NCI-H345 treated with DMSO at 0.1 percent for 48 hours (cell line): ENCODE results near the gene PRIM2.
A peak's percentile ranks its signal among the peaks of the same experiment; 100 is the strongest.
"Not testable (repeated sequence)": the region's sequence is repeated elsewhere in the genome, so short reads cannot be mapped to it uniquely, and the experiment has no call there.

ENCODE experiments used
- DNase-seq: peaks from one replicate; lab custom pipeline; 2025; ENCODE audit not compliant: unreplicated experiment; lab: John Stamatoyannopoulos, UW

Gene PRIM2

DNA sequence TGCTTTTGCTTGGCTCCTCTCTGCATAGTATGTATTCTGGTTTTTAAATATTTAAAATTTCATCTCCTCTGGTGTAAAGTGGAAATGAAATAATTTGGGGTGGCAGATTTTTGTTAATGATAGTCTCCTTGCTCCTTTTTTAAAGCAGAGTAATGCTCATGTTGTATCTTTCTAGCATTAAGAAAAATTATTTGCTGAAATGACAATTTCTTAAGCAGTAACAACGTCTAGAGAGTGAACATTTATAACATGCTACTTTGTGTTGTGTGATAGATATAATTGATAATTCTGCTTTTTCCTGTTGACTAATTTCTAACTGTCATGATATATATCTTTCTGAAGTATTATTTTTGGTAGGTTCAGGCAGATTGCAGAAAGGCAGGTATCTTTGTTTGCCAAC is 127.4 kb downstream of the PRIM2 start:
- DNase-seq: not testable (repeated sequence)

DNA sequence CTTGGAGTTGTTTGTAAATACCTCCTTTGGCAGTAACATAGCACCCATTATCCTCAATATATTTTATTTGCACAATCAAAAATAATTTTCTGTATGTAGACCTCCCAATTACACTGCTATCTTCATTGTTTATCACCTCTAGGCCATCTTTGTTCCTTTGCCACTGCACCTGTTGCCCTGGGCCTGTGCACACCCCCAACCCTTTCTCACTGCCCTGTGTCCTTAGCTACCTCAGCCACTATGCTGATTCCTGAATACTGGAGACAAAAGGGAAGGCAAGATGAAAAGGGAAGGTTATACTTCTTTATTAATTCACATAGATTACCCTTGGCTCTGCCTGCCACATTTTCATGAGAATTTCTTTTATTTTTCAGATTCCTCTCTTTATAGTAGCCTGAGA is 127.9 kb downstream of the PRIM2 start:
- not testable (repeated sequence) for DNase-seq

DNA sequence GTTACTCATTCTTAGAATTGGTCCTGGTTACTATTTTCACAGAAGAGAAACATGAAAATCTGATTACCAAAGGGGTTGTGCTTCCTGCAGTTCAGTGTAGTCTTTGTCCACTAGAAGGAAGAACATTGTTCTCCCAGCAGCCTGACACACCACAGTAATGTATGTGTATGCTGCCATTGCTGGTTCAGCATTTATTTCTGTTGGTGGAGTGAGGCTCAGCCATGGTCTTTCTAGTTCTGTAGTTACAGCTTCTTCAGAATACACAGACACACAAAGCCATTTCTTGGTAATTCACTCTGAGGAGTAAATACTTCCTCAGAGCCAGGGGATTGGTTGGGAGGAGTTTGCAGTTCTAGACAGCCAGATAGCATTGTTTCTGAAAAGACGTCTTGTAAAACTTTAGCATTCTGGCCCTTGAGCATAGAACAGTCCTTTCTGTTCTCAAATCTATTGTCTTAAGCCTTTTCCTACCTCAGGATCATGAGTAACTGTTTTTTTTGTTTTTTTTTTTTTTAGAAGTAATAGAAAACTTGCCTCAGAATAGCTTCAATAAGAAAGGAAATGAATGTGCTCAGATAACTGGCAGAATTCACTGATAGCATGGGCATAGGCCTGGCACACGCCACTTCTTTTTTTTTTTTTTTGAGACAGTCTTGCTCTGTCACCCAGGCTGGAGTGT is 128.5 kb downstream of the PRIM2 start:
- not testable (repeated sequence) for DNase-seq

DNA sequence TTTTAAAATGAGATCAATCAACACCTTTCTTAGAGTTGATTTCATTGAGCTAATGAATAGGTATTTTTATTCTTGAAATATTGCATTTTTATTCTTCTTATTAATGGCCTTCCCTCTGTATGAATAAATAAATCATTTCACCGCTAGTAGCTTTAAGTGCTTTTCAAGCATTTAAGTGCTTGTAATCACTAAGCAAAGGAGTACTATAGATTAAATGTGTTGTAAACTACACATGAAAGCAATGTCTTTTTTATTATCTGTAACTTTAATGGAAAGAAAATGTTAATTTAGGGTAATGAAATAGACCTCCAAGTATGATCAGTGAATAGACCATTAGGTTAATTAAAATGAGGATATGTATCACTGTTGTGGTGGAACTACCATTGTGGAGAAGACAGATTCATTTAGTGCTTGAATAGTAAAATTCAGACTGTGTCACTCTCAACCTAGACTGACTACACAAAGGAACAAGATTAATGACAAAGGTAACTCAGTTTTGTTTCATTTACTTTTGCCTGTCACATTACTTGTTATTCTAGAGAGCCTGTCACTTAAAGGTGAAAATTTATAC is 132.2 kb downstream of the PRIM2 start:
- DNase-seq: not testable (repeated sequence)

DNA sequence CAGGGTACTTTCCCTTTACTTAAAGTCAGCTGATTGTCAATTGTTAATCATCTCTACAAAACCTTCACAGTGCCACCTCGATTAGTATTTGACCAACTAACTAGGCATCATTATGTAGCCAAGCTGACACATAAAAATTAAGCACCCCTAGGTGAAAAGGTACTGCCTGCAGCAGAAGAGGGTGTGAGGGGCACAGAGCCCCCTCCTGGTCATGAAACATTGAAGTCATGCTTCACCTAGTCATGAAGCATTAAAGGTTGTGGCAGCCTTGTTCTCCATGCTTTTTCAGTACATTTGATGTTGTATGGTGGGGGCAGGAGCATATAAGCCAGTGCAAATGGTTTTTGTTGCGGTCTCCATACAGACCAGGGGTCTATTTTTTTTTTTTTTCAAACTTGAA is 142.4 kb downstream of the PRIM2 start:
- not testable (repeated sequence) for DNase-seq

DNA sequence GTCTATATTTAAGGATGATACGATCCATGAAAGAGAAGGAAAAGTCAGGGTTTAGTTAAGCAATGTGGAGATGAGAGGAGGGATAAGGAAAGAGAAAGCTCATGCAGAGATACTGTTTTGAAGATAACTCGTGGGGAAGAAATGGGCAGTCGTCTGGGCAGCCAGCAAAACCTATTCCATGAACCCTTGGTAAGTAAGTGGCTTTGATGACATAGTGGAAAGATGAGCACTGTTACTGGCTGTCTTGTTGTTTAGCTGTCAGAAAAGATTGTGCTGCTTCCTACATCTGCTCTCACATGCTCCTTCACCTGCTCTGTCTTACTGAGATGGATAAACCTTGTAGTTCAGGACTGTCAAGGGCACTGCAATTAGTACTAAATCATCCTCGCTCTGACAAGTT is 143.6 kb downstream of the PRIM2 start:
- DNase-seq: not testable (repeated sequence)

DNA sequence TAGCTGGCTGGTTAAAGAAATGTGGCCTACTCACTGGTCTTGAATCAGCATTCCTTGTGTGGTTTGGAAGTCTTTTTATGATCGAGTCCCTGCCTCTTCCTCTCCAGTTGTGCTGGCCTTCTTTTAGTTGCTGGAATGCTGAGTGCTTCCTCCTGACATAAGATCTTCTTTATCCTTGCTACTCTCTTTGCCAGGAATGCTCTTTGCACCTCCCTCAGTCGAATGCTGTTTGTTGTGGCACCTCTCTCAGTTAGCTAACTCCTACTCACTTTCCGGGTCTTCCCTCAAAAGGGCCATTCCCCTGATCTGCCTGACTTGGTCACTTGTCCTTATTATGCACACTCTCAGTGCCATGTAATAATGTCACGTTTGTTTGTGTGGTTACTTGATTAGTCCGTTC is 146.4 kb downstream of the PRIM2 start:
- not testable (repeated sequence) for DNase-seq

DNA sequence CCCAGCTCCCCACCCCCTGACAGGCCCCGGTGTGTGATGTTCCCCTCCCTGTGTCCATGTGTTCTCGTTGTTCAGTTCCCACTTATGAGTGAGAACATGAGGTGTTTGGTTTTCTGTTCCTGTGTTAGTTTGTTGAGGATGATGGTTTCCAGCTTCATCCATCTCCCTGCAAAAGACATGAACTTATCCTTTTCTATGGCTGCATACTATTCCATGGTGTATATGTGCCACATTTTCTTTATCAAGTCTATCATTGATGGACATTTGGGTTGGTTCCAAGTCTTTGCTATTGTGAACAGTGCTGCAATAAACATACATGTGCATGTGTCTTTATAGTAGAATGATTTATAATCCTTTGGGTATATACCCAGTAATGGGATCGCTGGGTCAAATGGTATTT is 148.5 kb downstream of the PRIM2 start:
- DNase-seq: not testable (repeated sequence)

DNA sequence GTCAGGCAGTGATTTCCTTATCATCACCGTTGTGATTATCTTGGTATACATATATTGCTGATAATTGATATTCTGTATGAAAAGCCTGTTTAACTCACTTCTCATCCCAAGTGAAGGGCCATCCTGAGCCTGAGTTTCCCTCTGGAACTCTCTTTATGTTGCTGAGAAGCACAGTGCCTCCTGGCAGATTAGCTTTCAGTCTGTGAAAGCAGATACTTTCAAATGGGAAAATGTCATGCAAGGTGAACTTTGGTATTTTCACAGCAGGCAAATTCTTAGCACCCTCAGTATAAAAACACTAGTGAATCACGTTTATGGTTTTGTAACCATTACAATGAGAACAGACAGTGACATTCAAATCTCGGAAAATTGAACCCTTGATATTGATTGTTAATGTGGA is 151.6 kb downstream of the PRIM2 start:
- DNase-seq: no peak

DNA sequence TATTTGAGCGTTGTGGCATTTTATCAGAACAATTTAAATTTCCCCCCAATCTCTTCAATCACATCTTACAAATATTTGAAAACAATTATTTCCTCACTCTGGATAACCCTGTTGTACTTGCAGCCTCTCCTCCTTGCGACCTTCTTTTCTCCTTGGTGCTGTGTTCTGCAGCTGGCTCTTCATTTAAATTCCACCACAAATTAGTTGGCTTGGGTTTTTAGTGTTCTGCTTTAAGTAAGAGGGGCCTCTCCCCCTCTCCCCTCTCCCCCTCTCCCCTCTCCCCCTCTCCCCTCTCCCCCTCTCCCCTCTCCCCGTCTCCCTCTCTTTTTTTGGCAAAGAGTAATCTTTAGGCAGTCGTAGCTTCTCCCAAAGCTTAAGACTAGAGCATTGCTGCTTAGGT is 152.7 kb downstream of the PRIM2 start:
- not testable (repeated sequence) for DNase-seq

DNA sequence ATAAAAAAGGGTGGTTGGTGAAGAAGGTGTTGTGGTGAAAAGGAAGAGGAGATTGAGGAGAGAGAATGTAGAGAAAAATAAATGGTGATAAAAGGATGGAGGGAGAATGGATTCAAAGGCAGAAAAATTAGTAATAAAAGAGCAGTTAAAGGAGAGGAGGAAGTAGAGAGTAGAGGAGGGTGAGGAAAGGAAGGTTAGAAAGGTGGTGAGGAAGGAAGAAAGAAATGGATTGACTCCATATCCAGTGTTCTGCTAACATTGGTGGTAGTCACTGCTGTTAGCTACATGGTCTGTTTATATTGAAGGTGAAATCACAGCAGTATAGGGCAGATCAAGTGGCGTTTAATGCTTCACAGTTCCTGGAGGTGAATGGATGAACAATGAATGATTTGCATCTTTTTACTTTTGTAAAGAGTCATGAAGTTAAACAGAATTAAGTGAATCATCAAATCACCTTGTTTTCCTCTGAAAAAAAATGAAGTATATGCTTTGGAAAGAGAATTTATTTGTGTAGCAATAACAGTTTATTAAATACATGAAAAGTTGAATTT is 154.0 kb downstream of the PRIM2 start:
- peak; percentile 1 for DNase-seq

DNA sequence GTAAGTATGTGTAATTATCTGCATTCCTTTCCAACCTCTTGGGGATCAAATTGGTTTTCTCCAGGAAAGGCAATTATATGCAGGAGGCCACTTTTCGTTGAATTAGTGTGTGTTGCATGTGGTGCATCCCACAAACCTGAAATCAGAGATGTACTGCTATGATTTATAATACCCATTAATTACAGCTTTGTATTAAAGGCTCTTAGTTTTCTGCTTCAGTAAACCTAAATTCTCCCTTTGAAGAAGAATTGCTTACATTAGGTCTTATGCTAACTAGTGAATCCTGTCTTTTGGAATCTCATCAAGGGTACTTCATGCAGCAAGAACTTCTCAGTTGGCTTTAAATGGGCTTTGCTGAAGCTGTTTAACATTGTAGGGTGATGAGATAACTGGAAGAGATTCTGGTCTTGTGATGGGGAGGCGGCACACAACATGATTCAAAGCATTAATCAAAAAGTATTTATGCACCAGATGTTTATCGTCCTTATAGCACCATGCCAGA is 155.5 kb downstream of the PRIM2 start:
- DNase-seq: not testable (repeated sequence)

DNA sequence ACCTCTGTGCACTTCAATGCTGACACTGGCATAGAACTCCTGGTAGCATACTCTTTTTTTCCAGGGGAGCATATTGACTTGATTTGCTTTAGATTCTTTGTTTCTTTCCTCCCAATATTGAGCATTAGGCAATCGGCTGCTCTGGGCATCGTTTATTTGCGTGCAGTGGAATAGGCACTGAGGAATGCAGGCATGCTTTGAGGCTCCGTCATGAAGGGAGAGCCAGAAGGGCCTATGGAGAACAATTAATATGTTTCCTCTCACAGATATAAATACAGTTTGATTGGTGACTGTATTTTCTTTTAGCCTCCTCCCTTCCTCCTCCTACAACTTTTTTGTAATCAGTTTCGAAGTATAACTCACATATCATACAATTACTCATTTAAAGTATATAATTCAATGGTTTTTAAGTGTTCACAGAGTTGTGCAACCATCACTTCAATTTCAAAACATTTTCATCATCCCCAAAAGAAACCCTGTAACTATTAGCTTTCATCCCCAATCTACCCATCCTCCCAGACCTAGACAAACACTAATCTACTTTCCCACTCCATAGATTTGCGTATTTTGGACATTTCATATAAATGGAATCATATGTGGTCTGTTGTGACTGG is 157.5 kb downstream of the PRIM2 start:
- DNase-seq: not testable (repeated sequence)

DNA sequence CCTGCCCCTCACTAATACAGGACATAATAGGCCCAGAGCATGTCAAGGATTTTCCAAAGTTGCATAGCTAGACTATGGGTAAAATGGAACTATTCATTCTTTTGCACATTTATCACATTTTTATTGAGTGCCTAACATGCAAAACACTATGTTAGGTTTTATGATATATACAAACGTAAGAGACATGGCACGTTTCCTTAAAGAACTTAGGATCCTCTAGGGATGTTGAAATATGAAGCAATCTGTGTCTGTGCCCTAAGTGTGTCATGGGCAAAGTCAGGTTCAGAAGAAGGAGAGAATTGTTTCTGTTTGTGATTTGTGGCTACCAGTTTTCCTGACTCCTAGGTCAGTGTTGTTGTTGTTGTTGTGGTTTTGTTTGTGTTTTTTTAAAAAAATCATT is 158.2 kb downstream of the PRIM2 start:
- DNase-seq: not testable (repeated sequence)

DNA sequence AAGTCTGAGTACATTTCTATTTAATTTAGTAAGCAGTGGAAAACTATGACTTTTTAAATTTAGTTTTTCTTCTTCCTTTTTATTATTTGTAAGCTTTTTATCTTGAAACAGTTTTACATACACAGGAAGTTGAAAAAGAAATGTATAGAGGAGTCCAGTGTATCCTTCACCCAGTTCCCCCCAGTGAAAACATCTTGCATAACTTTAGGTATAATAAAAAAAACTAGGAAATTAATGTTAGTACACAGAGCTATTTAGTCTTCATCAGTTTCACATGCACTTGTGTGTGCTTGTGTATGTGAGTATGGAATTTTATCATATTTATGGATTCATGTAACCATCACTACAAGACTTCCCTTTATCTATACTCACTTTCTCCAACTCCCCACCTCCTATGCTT is 162.8 kb downstream of the PRIM2 start:
- not testable (repeated sequence) for DNase-seq

DNA sequence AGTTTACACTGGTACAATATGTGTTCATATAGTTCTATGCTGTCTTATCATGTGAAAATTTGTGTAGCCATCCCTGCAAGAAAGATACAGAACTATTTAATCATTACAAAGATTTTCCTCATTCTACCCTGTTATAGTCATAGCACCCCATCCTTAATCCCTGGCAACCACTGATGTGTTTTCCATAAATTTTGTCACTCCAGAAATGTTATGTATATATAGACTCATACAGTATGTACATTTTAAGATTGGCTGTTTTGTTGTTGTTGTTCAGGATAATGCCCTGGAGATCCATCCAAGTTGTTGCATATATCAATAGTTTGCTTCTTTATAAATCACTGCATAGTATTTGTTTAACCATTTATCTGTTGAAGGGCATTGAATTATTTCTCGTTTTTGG is 163.7 kb downstream of the PRIM2 start:
- DNase-seq: not testable (repeated sequence)

DNA sequence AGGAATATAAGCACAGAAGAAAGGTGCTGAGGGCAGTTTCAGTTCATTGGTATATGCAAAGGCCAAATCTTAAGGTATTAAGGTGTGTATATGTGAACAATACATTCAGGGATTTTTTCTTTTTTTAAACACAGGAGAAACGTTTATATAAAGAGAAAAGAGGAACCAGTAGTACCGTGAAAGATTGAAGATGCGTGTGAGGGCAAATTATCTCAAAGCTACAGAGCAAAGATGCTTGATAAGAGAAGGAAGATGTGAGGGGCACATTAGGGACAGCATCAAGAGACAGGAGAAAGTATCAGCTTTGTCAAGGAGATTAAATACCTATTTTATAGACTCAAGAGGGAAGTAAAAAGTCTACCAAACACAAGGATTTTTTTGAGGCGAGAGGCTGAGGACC is 165.0 kb downstream of the PRIM2 start:
- not testable (repeated sequence) for DNase-seq

DNA sequence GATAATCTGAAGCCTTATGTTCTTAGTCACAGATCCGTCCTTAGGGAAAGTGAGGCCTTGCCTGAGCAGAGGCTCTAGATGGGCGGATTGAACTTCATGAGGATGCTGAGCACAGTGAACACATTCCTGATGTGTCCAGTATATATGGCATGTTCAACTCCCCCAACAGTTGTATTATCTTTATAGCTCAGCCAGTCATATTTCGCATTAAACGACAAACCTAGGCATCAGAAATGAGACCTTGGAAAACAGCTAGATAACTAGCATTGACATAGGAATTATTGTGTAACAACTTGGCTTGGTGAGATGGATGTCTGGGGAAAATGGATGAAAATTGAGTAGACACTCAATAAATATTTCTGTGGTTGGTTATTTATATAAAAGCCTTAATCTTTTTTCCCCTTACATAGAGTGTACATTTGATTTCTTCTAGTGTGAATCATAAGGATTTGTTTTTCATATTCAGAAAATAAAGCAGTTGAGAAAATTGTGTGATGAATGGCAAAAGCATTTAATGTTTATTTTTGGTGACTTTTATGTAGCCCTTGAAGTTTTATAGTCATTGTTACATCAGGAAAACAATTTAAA is 169.2 kb downstream of the PRIM2 start:
- DNase-seq: not testable (repeated sequence)

DNA sequence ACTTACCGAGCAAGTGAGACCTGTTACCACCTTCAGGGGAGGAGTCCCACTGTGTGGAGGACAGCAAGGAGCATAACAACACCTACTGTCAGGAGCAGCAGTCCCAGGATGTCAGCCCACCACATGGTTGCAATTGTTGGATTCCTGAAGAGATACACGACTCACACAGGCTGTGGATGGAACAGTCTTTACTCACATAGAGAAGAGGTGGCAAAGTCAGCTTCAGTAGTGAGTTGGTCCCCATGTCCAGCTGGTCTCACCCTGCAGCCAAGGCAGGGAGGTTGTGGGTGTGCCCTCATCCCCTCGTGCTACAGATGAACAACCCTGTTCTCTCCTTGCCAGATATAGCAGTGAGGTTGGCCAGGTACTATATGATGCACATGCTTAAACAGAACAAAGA is 171.1 kb downstream of the PRIM2 start:
- not testable (repeated sequence) for DNase-seq

DNA sequence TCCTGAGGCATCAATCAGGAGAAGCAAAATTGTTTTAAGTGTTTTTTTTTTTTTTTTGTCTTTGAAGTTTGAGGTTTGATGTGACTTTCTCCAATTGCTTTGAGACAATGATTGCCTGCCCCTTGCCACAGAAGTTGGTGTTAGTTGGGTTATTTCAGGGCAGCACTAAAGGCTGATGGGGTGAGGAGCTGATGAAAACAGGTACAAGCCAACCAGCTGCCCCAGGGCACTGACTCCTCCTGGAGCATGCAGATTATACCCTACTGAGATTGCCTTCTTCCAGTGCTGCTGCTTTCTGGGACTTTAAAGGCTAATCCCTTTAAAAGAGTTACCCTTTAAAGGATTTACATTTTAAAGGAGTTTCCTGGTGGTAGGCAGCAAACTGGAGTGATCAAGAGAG is 172.5 kb downstream of the PRIM2 start:
- DNase-seq: not testable (repeated sequence)

DNA sequence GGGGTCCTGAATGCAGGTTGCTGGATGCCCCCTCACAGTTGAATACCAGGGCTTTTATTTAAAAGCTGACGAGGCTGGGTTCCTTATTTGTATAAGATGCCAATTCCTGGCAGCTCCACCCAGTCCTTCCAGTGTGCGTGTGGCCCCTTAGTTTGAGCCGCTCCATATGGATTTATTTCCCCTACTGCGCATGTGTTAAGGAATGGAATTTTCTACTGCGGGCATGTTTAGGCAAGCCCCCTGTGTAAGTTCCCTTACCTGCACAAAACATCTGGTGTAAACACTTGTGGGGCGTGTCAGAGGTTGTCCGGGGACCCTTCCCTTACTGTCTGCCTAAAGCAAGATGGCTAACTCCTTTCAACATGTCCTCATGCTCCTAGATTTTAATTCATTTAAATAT is 174.4 kb downstream of the PRIM2 start:
- not testable (repeated sequence) for DNase-seq
